ENCODE data around the gene PDE6C.

PDE6C gene

DNA sequence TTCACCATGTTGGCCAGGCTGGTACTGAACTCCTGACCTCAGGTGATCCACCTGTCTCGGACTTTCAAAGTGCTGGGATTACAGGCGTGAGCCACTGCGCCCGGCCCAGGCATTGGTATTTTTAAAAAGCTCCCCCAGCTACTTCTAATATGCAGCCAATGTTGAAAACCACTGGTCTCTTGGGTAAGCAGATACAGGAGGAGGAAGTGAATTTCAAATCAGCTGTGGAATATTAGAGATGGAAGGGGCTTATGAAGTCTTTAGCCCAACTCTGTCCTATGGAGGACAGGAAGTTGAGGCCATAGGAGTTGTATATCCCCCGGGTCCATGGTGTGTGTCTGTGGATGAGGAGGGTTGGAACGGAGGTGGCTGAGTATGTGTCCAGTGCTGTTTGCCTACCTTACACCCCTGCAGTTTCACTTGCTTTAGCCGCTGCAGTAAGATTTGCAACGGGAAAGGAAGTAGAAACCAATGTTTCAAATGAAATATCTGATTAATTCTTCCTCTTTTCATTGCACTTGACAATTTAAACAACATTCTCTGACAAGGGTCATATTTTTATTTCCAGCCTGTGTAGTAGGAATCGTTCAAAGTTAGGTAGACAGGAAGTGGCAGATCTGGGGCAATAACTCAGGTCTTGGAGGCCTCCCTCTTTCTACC lies 3.4 kb downstream of the PDE6C start:
- H3K4me1 ChIP-seq, result peaks cover 8 to 40% (median 24%) of the 10 kb centered on the region in 10 experiments
- H3K4me2 ChIP-seq, result peak overlapping the region; percentile 37 to 84 (median 60)
- H3K27me3 ChIP-seq, result no peaks in the 10 kb centered on the region
- peak overlapping the region in 1 of 11 experiments; percentile 36; a peak in 1 of 22 replicates for H3K9ac ChIP-seq
- TF ChIP-seq Cebpa-rat (IDR thresholded peaks at IDR 0.05), result no peak
- no peak overlapping the region for H3K4me3 ChIP-seq
- H3K36me3 ChIP-seq, result no peaks in the 10 kb centered on the region
- H3K27ac ChIP-seq, result peak overlapping the region in 5 of 11 experiments; percentile 28 to 65 (median 46); a peak in 9 of 22 replicates
- H3K9me3 ChIP-seq (replicated peaks in 1 of 11), result no peaks in the 10 kb centered on the region
- no peaks in the 10 kb centered on the region for H4K20me1 ChIP-seq

DNA sequence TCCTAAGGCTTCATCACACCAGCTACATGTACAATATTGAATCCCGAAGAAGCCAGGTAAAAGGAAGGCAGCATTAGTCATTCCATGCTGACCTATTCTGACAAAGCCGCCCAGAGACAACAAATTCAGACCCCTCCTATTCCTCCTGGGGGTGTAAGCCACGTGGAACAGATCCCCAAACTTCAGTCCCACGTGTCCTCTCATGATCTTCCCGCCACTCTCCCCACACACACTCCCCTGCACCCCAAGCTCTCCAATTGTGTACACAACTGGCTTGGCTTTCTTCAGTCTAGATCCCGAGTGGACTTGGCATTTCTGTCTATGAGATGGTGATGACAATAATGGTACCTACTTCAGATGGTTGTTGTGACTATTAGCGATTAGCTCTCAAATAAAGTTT lies 8.6 kb downstream of the PDE6C start:
- H3K4me2 ChIP-seq, result no peak overlapping the region
- no peak overlapping the region for H3K27ac ChIP-seq
- no peaks in the 10 kb centered on the region for H3K27me3 ChIP-seq
- no peaks in the 10 kb centered on the region for H3K36me3 ChIP-seq
- H3K4me3 ChIP-seq, result no peak overlapping the region
- no peak for TF ChIP-seq Cebpa-rat (IDR thresholded peaks at IDR 0.05)
- H3K9ac ChIP-seq, result no peak overlapping the region
- peaks cover 1 to 20% (median 12%) of the 10 kb centered on the region in 10 experiments; a peak in 19 of 20 replicates for H3K4me1 ChIP-seq
- H4K20me1 ChIP-seq, result no peaks in the 10 kb centered on the region
- H3K9me3 ChIP-seq (replicated peaks in 1 of 11), result no peaks in the 10 kb centered on the region

DNA sequence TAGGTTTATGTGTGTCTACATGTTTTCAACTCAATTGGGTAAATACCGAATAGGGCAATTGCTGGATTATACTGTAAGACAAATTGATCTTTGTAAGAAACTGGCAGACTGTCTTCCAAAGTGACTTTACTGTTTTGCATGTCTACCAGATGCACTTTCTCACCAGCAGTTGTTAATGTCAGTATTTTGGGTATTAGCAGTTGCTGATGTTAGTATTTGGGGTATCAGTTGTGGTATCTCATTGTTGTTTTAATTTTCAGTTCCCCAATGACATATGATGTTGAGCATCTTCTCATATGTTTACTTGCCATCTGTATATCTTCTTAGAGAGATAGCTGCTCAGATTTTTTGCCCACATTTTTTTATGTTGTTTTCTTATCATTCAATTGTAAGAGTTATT lies 10.6 kb downstream of the PDE6C start:
- Histone ChIP-seq H3K27ac (no peak overlapping the region), H3K9ac (no peak overlapping the region)
- no peak for TF ChIP-seq Cebpa-rat (IDR thresholded peaks at IDR 0.05)

DNA sequence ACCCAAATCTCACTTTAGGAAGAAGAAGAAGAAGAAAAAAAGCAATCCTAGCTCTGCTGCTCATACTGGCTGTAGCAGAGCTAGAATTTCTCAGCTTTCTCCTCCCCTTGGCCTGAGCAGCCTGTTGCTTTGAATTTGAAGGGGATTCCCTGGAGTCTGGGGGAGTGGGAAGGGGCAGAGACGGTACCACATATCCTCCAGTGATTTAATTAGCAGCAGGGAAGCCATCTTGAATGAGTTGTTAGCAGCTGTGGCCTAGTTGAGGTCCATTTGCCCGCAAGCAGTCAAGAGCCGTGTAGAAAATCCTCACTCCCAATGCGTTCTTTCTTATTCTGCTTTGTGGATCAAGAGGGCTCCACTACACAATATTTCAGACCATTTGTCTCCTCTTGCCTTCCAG lies 16.5 kb downstream of the PDE6C start:
- no peaks in the 10 kb centered on the region for H3K27me3 ChIP-seq
- H3K9me3 ChIP-seq (replicated peaks in 1 of 11), result no peaks in the 10 kb centered on the region
- no peak for TF ChIP-seq Cebpa-rat (IDR thresholded peaks at IDR 0.05)
- no peaks in the 10 kb centered on the region for H3K36me3 ChIP-seq
- no peak overlapping the region for H3K4me2 ChIP-seq
- H3K27ac ChIP-seq, result no peak overlapping the region
- no peaks in the 10 kb centered on the region for H4K20me1 ChIP-seq
- no peaks in the 10 kb centered on the region for H3K4me1 ChIP-seq
- H3K9ac ChIP-seq, result no peak overlapping the region
- H3K4me3 ChIP-seq, result no peak overlapping the region

More for the DNA sequence above, 10.6 kb downstream of the PDE6C start:
- H3K9me3 ChIP-seq (replicated peaks in 1 of 11), result no peaks in the 10 kb centered on the region
- no peaks in the 10 kb centered on the region for H4K20me1 ChIP-seq
- H3K4me3 ChIP-seq, result no peak overlapping the region
- no peaks in the 10 kb centered on the region for H3K36me3 ChIP-seq
- no peaks in the 10 kb centered on the region for H3K4me1 ChIP-seq
- H3K4me2 ChIP-seq, result no peak overlapping the region
- no peaks in the 10 kb centered on the region for H3K27me3 ChIP-seq

DNA sequence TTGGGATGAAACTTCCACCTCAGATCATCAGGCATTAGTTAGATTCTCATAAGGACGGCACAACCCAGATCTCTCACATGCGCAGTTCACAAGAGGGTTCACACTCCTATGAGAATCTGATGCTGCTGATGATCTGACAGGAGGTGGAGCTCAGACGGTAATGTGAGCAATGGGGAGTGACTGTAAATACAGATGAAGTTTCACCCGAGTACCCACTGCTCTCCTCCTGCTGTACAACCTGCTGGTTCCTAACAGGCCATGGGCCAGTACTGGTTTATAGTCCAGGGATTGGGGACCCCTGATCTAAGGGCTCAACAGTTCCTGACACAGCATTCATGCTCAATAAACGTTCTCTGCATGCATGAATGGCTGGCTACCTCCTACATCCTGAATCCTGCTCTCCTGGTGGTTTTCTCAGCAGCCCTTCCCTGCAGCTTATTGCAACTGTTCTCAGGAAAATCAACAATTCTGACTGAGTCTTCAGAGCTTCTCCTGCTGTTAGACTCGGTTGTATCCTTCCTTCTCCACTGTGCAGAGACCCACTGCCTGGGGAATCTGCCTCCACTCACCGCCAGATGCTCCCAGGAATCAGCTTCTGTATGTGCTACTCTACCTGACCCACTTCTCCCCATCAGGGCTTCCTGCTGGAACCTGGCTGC lies 17.4 kb downstream of the PDE6C start:
- Histone ChIP-seq H3K27ac (no peak overlapping the region), H3K36me3 (no peaks in the 10 kb centered on the region), H3K9ac (no peak overlapping the region), H3K9me3 (replicated peaks in 1 of 11) (no peaks in the 10 kb centered on the region), H3K4me3 (no peak overlapping the region), H4K20me1 (no peaks in the 10 kb centered on the region), H3K4me1 (no peaks in the 10 kb centered on the region), H3K4me2 (no peak overlapping the region), H3K27me3 (no peaks in the 10 kb centered on the region)
- TF ChIP-seq Cebpa-rat (IDR thresholded peaks at IDR 0.05), result no peak

DNA sequence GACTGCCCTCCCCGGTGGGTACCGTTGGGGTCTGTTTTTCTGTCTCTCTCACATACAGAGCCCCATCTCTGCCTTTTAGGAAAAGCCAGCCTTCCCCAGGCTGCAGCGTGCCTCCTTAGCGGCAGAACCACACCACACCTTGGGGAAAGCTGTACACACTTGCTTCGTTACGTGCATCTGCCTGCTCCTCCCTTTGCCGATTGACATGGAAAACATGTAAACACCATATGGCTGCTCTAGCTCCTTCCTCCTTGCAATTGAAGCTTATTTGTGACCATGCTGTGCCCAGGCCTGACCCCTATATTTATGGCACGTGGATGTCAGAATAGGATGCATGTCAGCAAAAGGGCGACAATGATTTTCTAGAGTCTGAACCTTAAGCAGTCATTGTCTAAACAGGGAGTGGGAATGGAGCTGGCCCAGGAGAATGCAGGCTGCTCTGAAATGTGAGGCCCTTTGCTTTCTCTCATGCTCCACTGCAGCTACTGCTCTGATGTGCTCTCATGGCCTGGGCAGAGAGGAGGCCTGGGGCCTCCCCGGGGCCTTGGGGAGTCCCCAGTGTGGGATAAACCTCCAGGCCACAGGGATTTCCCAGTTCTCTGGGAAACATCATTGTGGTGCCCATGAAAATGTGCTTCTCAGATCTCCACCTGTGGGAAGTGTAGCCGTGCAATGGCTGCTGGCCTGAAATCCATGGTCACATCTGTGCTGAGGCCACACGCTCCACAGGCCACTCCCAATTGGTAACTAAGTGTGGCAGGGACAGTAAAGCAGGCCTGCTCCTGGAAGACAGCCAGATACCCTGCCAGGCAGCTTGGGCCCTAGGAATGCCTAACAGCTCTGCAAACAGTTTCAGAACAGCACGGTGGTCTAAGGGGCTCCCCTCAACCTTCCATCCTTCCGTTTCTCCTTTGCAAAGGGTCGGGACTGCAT lies 18.6 kb downstream of the PDE6C start:
- no peaks in the 10 kb centered on the region for H3K9me3 ChIP-seq (replicated peaks in 1 of 11)
- no peaks in the 10 kb centered on the region for H3K27me3 ChIP-seq
- no peak overlapping the region for H3K27ac ChIP-seq
- no peak for TF ChIP-seq Cebpa-rat (IDR thresholded peaks at IDR 0.05)
- H3K4me3 ChIP-seq, result no peak overlapping the region
- no peak overlapping the region for H3K9ac ChIP-seq
- no peaks in the 10 kb centered on the region for H3K4me1 ChIP-seq
- H3K4me2 ChIP-seq, result no peak overlapping the region
- H4K20me1 ChIP-seq, result no peaks in the 10 kb centered on the region
- H3K36me3 ChIP-seq, result no peaks in the 10 kb centered on the region

DNA sequence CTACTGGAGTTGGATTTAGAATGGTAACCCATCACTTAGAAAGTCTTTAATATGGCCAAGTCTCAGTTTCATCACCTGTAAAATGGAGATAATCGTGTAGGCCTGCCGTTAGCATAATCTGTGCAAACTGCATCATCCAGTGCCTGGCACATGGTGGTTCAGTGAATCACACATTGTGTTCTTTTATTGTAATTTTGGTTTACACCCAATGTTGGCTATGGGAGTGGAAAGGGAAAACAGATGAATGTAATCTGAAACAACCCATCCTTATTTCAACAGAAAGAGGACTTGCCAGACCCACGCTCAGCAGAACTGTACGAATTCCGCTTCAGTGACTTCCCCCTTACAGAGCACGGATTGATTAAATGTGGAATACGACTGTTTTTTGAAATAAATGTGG lies 27.5 kb downstream of the PDE6C start:
- Histone ChIP-seq H3K9ac (no peak overlapping the region), H3K9me3 (replicated peaks in 1 of 11) (no peaks in the 10 kb centered on the region), H3K27me3 (no peaks in the 10 kb centered on the region; a peak in 1 of 22 replicates), H3K4me1 (no peaks in the 10 kb centered on the region), H3K4me3 (no peak overlapping the region), H3K36me3 (no peaks in the 10 kb centered on the region), H3K27ac (no peak overlapping the region), H3K4me2 (no peak overlapping the region), H4K20me1 (no peaks in the 10 kb centered on the region)
- no peak for TF ChIP-seq Cebpa-rat (IDR thresholded peaks at IDR 0.05)

DNA sequence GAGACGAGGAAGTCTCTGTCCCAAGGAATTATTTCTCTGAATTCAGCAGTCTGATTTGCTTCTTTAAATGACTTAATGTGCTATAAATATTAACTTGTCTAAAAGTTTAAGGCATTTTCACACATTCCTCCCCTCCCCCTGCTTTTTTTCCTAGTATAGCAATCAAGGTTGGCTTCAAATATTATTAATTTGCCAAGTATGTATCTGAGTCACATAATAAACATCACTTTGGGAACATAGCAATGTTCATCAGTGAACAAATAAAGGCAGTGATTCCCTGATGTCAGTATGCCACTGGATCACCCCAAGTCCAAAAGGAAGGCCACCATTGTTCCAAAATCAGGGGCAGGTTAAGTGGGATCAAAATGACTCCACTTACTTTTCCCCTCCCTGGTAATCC lies 40.5 kb downstream of the PDE6C start:
- Histone ChIP-seq H3K9ac (no peak overlapping the region), H3K4me1 (no peaks in the 10 kb centered on the region), H3K36me3 (no peaks in the 10 kb centered on the region), H3K27ac (no peak overlapping the region), H3K4me2 (no peak overlapping the region), H3K27me3 (no peaks in the 10 kb centered on the region), H3K9me3 (replicated peaks in 1 of 11) (peaks cover 0 to 13% (median 5%) of the 10 kb centered on the region in 11 experiments; a peak in 11 of 22 replicates), H4K20me1 (no peaks in the 10 kb centered on the region), H3K4me3 (no peak overlapping the region)
- TF ChIP-seq Cebpa-rat (IDR thresholded peaks at IDR 0.05), result no peak

DNA sequence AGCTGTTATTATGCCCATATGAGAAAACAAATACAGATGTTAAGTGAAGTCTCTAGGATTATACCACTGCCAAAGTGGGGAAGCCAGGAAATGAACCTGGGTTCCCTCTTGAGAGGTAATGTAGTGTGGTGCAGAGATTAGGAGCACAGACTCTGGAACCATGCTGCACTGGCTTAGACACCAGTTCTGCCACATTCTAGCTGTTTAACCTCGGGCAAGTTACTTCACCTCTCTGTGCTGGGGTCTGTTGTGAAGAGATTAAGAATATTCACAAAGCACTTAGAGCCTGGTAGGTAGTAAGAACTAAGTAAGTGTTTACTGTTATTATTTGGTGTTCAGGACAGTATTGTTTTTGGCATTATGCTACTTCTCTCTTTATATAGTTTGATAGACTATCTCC lies 41.9 kb downstream of the PDE6C start:
- no peak overlapping the region for H3K9ac ChIP-seq
- peaks cover 0 to 13% (median 5%) of the 10 kb centered on the region in 11 experiments; a peak in 11 of 22 replicates for H3K9me3 ChIP-seq (replicated peaks in 1 of 11)
- H3K27ac ChIP-seq, result no peak overlapping the region
- H3K27me3 ChIP-seq, result no peaks in the 10 kb centered on the region
- no peak overlapping the region for H3K4me3 ChIP-seq
- H3K4me2 ChIP-seq, result no peak overlapping the region
- H3K4me1 ChIP-seq, result no peaks in the 10 kb centered on the region
- TF ChIP-seq Cebpa-rat (IDR thresholded peaks at IDR 0.05), result no peak
- H3K36me3 ChIP-seq, result no peaks in the 10 kb centered on the region
- no peaks in the 10 kb centered on the region for H4K20me1 ChIP-seq
